ENCODE data around the gene KRTAP5-2.

GRCh38 chr11:1592628-1593027 lies 5.5 kb downstream of the KRTAP5-2 start:
- TF ChIP-seq POLR2AphosphoS5 (IDR thresholded peaks at IDR 0.05; ENCODE audit: borderline replicate concordance, low read depth, low read length) (no peak), EZH2 (IDR thresholded peaks at IDR 0.05) (no peak)
